Measurements from ENCODE around the gene PDGFC. TPM values are rescaled to one million over a fixed set of nuclear protein-coding genes. Genes with fewer than 3 reads are reported as not detected.

Gene PDGFC
- total RNA-seq, 1 donor: 145 TPM

GRCh38 chr4:156953951-156954350, 17.6 kb downstream of the PDGFC start:
- Histone ChIP-seq H2AFZ (ENCODE audit: low read length) (no peak overlapping the region), H3K27ac (ENCODE audit: low read depth, low read length) (no peak overlapping the region), H3K79me2 (ENCODE audit: insufficient read depth, low read length) (peaks cover 100% of the 10 kb centered on the region), H3K4me1 (ENCODE audit: insufficient read depth, low read length) (peaks cover 57% of the 10 kb centered on the region), H4K20me1 (ENCODE audit: insufficient read depth, low read length) (peaks cover 23% of the 10 kb centered on the region), H3K36me3 (ENCODE audit: insufficient read depth, low read length) (peaks cover 5% of the 10 kb centered on the region), H3K9me3 (ENCODE audit: low read depth, low read length) (no peaks in the 10 kb centered on the region), H3K27me3 (ENCODE audit: insufficient read depth, low read length) (no peaks in the 10 kb centered on the region), H3K4me3 (ENCODE audit: insufficient read depth, low read length) (no peak overlapping the region), H3K4me2 (ENCODE audit: insufficient read depth, low read length) (peak overlapping the region; percentile 2)
- TF ChIP-seq CTCF (IDR thresholded peaks at IDR 0.05; ENCODE audit: extremely low read depth, low read depth, low read length): no peak
- DNase-seq (ENCODE audit: insufficient read length, low spot score, missing footprints): no peak

GRCh38 chr4:156953001-156953400, 18.6 kb downstream of the PDGFC start:
- TF ChIP-seq CTCF (IDR thresholded peaks at IDR 0.05; ENCODE audit: extremely low read depth, low read depth, low read length): no peak
- Histone ChIP-seq H3K4me3 (ENCODE audit: insufficient read depth, low read length) (no peak overlapping the region), H3K4me1 (ENCODE audit: insufficient read depth, low read length) (peaks cover 57% of the 10 kb centered on the region), H3K27me3 (ENCODE audit: insufficient read depth, low read length) (no peaks in the 10 kb centered on the region), H3K27ac (ENCODE audit: low read depth, low read length) (no peak overlapping the region), H3K36me3 (ENCODE audit: insufficient read depth, low read length) (peaks cover 5% of the 10 kb centered on the region), H4K20me1 (ENCODE audit: insufficient read depth, low read length) (peaks cover 18% of the 10 kb centered on the region), H3K9me3 (ENCODE audit: low read depth, low read length) (no peaks in the 10 kb centered on the region), H2AFZ (ENCODE audit: low read length) (no peak overlapping the region), H3K4me2 (ENCODE audit: insufficient read depth, low read length) (no peak overlapping the region), H3K79me2 (ENCODE audit: insufficient read depth, low read length) (peaks cover 100% of the 10 kb centered on the region)
- no peak for DNase-seq (ENCODE audit: insufficient read length, low spot score, missing footprints)

- H4K20me1 ChIP-seq (ENCODE audit: insufficient read depth, low read length): peaks cover 15% of the 10 kb centered on the region
- peak overlapping the region; percentile 61 for H3K4me2 ChIP-seq (ENCODE audit: insufficient read depth, low read length)
- no peaks in the 10 kb centered on the region for H3K27me3 ChIP-seq (ENCODE audit: insufficient read depth, low read length)
- H3K79me2 ChIP-seq (ENCODE audit: insufficient read depth, low read length): peaks cover 98% of the 10 kb centered on the region
- H3K27ac ChIP-seq (ENCODE audit: low read depth, low read length): peak overlapping the region; percentile 21
- H2AFZ ChIP-seq (ENCODE audit: low read length): no peak overlapping the region
- H3K36me3 ChIP-seq (ENCODE audit: insufficient read depth, low read length): peaks cover 5% of the 10 kb centered on the region
- H3K4me3 ChIP-seq (ENCODE audit: insufficient read depth, low read length): no peak overlapping the region
- peaks cover 58% of the 10 kb centered on the region for H3K4me1 ChIP-seq (ENCODE audit: insufficient read depth, low read length)
- TF ChIP-seq CTCF (IDR thresholded peaks at IDR 0.05; ENCODE audit: extremely low read depth, low read depth, low read length): no peak
- no peaks in the 10 kb centered on the region for H3K9me3 ChIP-seq (ENCODE audit: low read depth, low read length)
- no peak for DNase-seq (ENCODE audit: insufficient read length, low spot score, missing footprints)
Observed at GRCh38 chr4:156952078-156952759, 19.4 kb downstream of the PDGFC start.

GRCh38 chr4:156950948-156951347, 20.7 kb downstream of the PDGFC start:
- Histone ChIP-seq H4K20me1 (ENCODE audit: insufficient read depth, low read length) (peaks cover 20% of the 10 kb centered on the region), H3K9me3 (ENCODE audit: low read depth, low read length) (no peaks in the 10 kb centered on the region), H3K36me3 (ENCODE audit: insufficient read depth, low read length) (peaks cover 2% of the 10 kb centered on the region), H3K4me3 (ENCODE audit: insufficient read depth, low read length) (no peak overlapping the region), H3K27me3 (ENCODE audit: insufficient read depth, low read length) (no peaks in the 10 kb centered on the region), H3K27ac (ENCODE audit: low read depth, low read length) (peak overlapping the region; percentile 21), H3K4me2 (ENCODE audit: insufficient read depth, low read length) (peak overlapping the region; percentile 61), H3K79me2 (ENCODE audit: insufficient read depth, low read length) (peaks cover 88% of the 10 kb centered on the region), H2AFZ (ENCODE audit: low read length) (no peak overlapping the region), H3K4me1 (ENCODE audit: insufficient read depth, low read length) (peaks cover 69% of the 10 kb centered on the region)
- TF ChIP-seq CTCF (IDR thresholded peaks at IDR 0.05; ENCODE audit: extremely low read depth, low read depth, low read length): no peak
- no peak for DNase-seq (ENCODE audit: insufficient read length, low spot score, missing footprints)
